Effector memory CD4-positive, alpha-beta T cell (primary cell): ENCODE data around the gene CIDEA.
A peak's percentile ranks its signal among the peaks of the same experiment; 100 is the strongest.

Experiments
- DNase-seq, 3 donors: peaks; one replicate each; pipeline ENCODE4 v3.0.0-alpha.2; 2020
- H3K27ac ChIP-seq: 2 replicates; pipeline ENCODE4 v1.7.0; 2013; ENCODE audit warnings: mild to moderate bottlenecking, low read length, moderate library complexity; ENCODE audit not compliant: insufficient read depth, poor library complexity, severe bottlenecking
- H3K27me3 ChIP-seq: replicated peaks from 2 replicates; pipeline ENCODE4 v1.7.0; 2013; ENCODE audit warnings: mild to moderate bottlenecking, low read length; ENCODE audit not compliant: insufficient read depth, control insufficient read depth, poor library complexity, severe bottlenecking
- H3K36me3 ChIP-seq: 2 replicates; pipeline ENCODE4 v1.7.0; 2013; ENCODE audit warnings: mild to moderate bottlenecking, low read length, moderate library complexity; ENCODE audit not compliant: control insufficient read depth, insufficient read depth
- H3K4me1 ChIP-seq: 2 replicates; pipeline ENCODE4 v1.7.0; 2013; ENCODE audit warnings: low read length, mild to moderate bottlenecking; ENCODE audit not compliant: control insufficient read depth, insufficient read depth, poor library complexity, severe bottlenecking
- H3K4me3 ChIP-seq: 2 replicates; pipeline ENCODE4 v1.7.0; 2013; ENCODE audit warnings: low read length, low read depth, mild to moderate bottlenecking; ENCODE audit not compliant: insufficient read depth, poor library complexity, severe bottlenecking
- H3K9me3 ChIP-seq: 2 replicates; pipeline ENCODE4 v1.7.0; 2013; ENCODE audit warnings: mild to moderate bottlenecking, low read length, moderate library complexity; ENCODE audit not compliant: control insufficient read depth

The CIDEA gene

DNA sequence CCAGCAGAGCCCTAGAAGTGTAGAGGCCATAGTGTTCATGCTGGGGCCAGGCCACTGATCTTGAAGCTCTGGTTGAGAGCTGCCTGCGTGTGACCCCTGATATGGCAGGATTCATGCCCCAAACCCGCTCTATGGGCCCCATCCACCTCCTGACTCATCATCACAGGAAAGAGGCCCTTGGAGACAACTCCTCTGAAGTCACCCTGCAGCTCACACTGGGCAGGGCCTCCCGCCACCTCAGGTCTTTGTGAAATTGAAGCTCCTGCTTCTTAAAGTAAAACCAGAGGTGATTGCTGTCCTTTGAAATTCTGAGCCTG is 41.9 kb downstream of the CIDEA start:
- no peak overlapping the region for H3K4me3 ChIP-seq
- no peaks in the 10 kb centered on the region for H3K9me3 ChIP-seq
- H3K4me1 ChIP-seq = no peaks in the 10 kb centered on the region
- H3K36me3 ChIP-seq = no peaks in the 10 kb centered on the region
- H3K27me3 ChIP-seq = no peaks in the 10 kb centered on the region
- no peak overlapping the region for H3K27ac ChIP-seq
- DNase-seq = no peak

DNA sequence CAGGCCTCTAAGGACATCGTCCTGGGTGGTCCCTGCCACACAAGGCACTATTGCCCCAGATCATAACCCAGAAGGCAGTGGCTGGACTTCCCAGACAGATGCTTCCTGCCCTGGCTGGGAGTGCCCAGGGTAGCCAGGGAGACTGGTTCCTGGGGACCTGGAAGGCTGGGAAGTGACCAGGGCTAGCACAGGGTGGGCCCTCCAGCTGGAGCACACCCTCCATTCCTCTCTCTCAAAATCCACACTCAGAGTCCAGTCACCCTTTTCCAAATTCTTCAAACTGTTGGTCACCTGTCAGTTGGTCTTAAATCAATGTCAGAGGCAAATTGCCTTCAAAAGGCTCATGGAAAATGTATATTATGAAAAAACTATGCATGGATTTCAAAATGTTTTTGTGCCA is 42.3 kb downstream of the CIDEA start:
- Histone ChIP-seq H3K4me3 (no peak overlapping the region), H3K36me3 (no peaks in the 10 kb centered on the region), H3K27ac (no peak overlapping the region), H3K9me3 (no peaks in the 10 kb centered on the region), H3K27me3 (no peaks in the 10 kb centered on the region), H3K4me1 (no peaks in the 10 kb centered on the region)
- DNase-seq = no peak

DNA sequence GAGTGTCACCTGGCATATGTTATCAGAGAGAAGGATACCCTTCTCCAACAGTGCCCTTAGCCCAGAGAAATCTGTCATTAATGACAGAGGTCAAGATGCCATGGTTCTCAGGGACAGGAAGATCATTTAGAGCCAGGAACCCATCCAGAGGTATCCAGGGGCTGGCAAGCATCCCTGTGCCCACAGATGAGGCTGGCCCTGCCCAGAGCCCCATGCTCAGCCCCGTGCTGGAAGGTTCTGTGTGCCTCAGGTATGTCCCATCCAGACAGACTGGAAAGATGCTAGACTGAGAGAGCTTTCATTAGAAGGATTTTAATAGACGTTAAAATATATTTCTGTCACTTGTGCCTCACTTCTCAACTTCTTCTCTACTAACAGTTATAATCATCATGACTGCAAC is 45.7 kb downstream of the CIDEA start:
- Histone ChIP-seq H3K4me3 (no peak overlapping the region), H3K27ac (no peak overlapping the region), H3K27me3 (no peaks in the 10 kb centered on the region), H3K4me1 (no peaks in the 10 kb centered on the region), H3K36me3 (no peaks in the 10 kb centered on the region), H3K9me3 (no peaks in the 10 kb centered on the region)
- no peak for DNase-seq

DNA sequence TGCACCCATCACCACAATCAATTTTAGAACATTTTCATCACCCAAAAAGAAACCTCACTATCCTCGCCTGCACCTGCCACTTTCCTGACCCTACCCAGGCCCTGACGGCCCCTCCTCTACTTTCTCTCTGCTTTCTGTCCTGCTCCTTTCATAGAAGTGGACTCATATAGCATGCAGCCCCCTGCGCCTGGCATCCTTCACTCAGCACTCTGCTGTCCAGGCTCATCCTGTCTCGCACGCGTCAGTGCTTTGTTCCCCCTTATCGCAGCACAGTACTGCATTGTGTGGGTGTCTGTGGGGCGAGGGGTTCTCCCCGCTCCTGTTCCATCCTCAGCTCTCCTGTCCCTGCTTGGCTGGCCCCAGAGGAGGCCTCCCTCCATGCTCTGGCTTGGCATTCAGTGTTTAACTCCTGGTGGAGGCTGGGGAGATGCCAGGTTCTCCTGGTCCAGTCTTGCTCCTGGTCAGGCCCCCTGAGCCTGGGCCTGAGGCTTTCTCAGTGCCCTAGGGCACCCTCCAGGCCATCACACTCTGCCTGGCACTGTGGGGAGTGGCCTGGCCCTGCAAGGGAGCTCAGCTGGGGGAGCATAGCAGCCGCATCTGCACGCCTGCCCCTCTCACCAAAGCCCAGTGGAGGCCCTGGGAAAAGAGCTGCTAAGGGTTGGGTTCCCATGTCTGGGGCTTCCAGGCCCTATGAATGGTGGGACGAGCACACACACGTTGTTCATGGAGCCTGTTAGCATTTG is 47.3 kb downstream of the CIDEA start:
- H3K9me3 ChIP-seq = no peaks in the 10 kb centered on the region
- no peak overlapping the region for H3K27ac ChIP-seq
- no peak for DNase-seq
- no peak overlapping the region for H3K4me3 ChIP-seq
- H3K4me1 ChIP-seq = no peaks in the 10 kb centered on the region
- no peaks in the 10 kb centered on the region for H3K36me3 ChIP-seq
- peaks cover 4% of the 10 kb centered on the region for H3K27me3 ChIP-seq

DNA sequence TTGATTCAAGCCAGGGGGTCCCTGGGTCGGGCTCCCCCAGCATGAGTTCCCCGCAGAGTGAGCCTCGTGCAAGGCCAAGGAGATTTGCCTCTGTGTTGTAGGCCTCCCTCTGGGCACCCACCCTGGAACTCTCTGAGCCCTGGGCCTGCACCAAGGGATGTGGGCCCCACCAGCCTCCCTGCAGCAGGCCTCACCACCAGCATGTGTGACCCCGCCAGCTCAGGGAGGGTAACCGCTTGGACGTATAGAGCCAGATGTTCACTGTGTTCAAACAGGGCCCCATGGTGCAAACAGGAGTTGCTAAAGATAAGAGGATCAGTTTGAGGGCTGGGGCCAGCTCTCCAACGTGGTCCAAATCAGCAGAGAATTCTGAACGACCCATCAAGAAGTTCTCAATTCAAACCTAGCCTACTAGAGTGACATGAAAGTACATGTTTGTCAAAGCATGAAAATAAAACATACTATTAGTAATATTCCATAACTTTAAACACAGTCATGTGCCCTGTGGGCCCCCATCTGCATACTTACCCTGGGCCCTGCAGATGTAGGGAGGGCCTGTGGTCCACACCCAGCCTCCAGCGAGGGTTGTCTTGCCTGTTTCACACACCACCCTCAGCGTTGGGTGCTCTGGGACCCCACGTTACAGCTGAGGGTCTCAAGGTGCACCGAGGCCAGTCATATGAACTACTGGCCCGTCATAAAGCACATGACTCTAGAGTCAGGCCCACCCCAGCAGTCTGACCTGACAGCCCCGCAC is 48.4 kb downstream of the CIDEA start:
- no peak for DNase-seq
- H3K36me3 ChIP-seq = no peaks in the 10 kb centered on the region
- H3K4me1 ChIP-seq = peaks cover 7% of the 10 kb centered on the region
- H3K27me3 ChIP-seq = peaks cover 13% of the 10 kb centered on the region
- no peaks in the 10 kb centered on the region for H3K9me3 ChIP-seq
- H3K27ac ChIP-seq = no peak overlapping the region
- no peak overlapping the region for H3K4me3 ChIP-seq

DNA sequence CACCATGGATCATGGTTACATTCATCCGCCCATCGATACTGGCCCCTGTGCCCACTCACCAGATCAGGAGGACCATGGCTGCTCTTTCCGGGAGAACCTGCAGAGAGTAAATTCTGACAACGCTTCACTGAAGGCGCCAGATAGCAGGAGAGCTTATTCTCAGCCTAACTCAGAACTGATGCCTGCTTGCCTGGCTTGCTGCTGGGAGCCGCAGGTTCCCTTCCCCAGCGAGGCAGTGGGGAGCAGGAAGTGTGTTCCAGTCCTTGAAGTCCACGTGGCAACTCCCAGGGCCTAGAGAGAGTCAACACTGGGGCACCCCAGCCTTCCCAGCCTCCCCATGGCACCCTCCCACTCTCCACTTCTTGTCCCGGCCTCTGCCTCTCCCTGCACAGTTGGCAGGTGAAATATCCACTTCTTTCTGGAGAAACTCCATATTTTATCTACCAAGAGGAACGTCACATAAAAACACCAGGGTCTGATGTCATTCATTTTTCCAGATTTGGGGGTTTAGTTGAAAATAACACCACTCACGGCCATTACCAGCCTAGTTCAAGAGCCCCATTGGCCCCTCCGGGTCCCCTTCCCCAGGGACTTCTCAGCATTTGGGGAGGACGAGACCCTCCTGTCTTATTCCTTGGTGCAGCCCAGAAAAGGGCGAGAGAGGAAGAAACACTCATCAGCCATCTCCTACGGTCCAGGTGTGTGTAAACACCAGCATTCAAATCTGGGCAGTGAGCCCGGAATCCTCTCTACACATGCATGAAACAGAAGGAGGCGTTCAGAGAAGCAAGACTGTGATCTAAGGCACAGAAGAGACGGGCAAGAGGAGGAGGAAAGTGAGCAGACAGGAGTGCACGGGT is 50.4 kb downstream of the CIDEA start:
- H3K4me1 ChIP-seq = peaks cover 13% of the 10 kb centered on the region
- no peak overlapping the region for H3K27ac ChIP-seq
- no peak for DNase-seq
- no peaks in the 10 kb centered on the region for H3K36me3 ChIP-seq
- peaks cover 23% of the 10 kb centered on the region for H3K27me3 ChIP-seq
- no peaks in the 10 kb centered on the region for H3K9me3 ChIP-seq
- H3K4me3 ChIP-seq = no peak overlapping the region

DNA sequence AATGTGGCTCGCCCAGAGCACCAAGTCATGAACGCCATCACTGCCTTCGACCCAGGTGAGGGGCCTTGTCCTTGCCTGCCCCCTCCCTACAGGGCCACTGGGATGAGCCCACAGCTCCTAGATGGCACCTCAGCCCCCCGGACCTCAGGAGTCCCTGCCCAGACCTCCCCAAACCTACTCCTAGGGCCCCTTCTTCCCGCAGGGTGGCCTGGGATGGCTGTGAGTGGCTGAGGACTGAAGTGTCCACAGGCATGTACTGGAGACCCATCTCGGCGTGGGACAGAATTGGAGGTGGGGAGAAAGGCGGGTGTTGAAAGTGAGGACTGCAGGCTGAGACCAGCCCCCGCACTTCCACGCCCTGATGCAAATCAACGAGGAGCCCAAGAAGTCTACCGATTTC is 51.0 kb downstream of the CIDEA start:
- no peak for DNase-seq
- H3K4me3 ChIP-seq = no peak overlapping the region
- H3K27me3 ChIP-seq = peaks cover 23% of the 10 kb centered on the region
- H3K36me3 ChIP-seq = no peaks in the 10 kb centered on the region
- H3K4me1 ChIP-seq = peaks cover 13% of the 10 kb centered on the region
- no peaks in the 10 kb centered on the region for H3K9me3 ChIP-seq
- no peak overlapping the region for H3K27ac ChIP-seq

DNA sequence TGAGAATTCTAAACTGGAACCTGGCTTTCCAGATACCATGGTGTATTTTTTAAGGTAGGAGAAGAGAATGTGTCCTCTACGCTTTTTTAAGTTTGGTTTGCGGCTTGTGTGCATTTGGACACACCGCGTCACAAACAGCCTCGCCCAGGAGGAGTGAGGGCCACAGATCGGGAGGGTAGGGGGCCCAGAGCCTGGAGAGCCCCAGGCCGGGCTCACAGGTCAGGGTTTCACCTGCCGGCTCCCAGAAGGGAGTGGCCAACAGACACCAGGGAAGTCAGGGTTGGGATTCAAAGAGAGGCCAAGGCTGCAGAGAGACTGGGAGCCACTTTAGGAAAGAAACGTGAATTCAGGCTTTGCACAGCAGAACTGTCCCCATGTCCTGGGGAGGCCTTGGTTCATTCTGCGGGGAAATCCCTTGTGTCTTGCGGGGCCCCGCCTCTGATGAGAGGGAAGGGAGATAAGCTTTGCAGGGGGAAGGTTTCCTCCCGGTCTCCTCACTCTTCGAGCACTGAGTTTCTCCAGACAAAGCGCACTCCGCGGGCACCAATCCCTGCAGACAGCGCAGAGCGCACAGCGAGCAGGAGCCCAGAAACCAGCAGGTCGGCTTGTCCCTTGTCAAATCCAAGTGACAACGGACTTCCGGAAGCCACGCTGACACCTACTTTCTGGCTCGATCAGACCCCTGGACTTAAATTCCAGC is 51.9 kb downstream of the CIDEA start:
- Histone ChIP-seq H3K27me3 (peaks cover 23% of the 10 kb centered on the region), H3K4me3 (no peak overlapping the region), H3K36me3 (no peaks in the 10 kb centered on the region), H3K27ac (no peak overlapping the region), H3K4me1 (peaks cover 13% of the 10 kb centered on the region), H3K9me3 (no peaks in the 10 kb centered on the region)
- DNase-seq = no peak

DNA sequence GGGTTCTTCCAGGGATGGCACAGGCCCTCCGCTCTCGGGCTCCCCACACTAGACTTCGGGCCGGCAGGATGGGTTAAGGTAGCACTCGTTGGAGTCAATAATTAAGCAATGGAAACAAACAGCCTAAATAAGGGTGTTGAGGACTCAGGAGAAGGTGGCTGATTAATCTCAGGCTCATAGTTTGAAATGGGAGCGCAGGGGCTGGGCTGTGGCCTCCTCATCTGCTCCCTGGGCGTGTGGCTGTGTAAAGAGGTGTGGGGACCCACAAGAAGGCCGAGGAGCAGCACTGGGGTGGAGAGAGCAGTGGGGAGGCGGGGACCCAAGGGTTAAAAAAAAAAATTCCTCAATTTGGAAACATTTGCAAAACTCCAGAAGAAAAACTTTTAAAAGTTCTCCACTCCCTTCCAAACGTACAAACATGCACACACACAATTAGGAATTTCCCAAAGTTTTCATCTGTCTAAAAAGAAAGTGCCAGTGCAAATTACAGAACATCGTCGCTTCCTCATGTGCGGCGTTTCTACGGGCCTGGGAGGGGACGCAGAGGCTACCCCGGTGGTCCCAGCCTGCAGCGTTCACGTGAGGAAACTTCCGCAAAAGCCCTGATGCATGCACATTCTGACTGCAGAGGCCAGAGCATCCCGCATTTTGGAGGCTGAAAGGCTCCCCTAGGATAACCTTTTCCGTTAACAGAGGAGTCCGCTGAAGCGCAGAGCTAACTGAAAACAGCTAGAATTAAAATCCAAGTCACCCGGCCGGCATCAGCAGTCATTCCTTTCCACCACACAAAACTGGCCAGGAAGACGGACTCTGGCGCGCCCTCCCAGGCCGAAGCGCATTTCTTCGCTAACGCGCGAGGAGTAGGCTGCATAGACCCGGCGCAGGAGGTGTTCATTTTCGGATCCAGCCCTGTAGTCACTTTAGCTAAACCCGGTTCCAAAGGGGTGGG is 52.9 kb downstream of the CIDEA start:
- Histone ChIP-seq H3K4me1 (peaks cover 13% of the 10 kb centered on the region), H3K36me3 (no peaks in the 10 kb centered on the region), H3K27me3 (peaks cover 23% of the 10 kb centered on the region), H3K4me3 (peak overlapping the region; percentile 32), H3K27ac (no peak overlapping the region), H3K9me3 (no peaks in the 10 kb centered on the region)
- DNase-seq = no peak
